GM19238 (cell line): ENCODE measurements around the gene WWOX.
A peak's percentile ranks its signal among the peaks of the same experiment; 100 is the strongest.

ENCODE experiments used
- DNase-seq: peaks from one replicate; pipeline ENCODE4 v3.0.0; 2011; ENCODE audit warnings: low spot score; ENCODE audit not compliant: insufficient read length

WWOX gene

GRCh38 chr16:78433116-78433515, 333.7 kb downstream of the WWOX start:
- DNase-seq: no peak

DNA sequence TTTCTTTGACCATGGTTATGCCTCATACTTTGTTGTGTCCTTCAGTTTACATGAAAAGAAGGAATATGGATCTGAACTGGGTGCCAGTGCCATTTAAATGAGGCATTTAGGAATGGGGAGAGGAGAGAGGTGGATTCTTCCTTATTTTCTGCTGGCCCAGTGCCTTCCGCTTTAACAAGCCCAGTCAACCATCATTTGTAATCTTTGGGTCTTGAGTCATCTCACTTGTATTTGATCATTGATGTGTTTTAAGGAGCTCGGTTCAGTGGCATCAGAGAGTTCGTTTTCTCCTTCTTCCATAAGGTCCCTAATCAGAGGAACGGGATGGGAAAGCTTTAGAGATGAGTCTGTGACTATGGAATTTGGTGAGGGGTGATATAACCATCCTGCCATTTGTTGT, 334.9 kb downstream of the WWOX start:
- DNase-seq: no peak

- no peak for DNase-seq
Observed at GRCh38 chr16:78435260-78435659, 335.8 kb downstream of the WWOX start.

- no peak for DNase-seq
Observed at GRCh38 chr16:78436023-78436422, 336.6 kb downstream of the WWOX start.

GRCh38 chr16:78436846-78437245, 337.4 kb downstream of the WWOX start:
- no peak for DNase-seq

DNA sequence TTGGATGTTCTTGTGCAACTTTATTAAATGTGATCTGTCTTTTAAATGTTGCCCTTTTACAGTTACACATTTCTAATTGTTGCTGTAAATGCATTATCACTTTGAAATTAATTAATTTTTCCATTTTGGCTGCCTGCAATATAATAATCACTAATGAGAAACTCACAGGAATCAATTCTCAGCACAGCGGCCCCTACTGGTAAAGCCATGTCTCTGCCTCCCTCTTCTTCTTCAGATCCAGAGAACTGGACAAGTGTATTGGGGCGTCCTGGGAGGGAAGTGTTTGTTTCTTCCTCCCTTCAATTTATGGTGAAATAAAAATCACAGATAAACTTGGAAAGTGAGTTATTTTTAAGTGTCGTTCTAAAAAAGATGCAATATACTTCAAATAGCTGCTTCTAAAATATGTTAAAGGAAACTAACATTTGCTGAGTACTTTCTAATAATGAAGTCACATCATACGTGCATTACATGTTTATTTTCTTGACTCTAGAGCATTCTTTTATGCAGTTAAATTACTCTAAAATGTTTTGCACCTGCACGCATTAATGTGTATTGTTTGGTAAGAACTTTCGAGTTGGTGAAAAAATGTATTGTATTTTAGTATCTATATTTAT, 338.0 kb downstream of the WWOX start:
- peak; percentile 23 for DNase-seq

GRCh38 chr16:78438219-78438618, 338.8 kb downstream of the WWOX start:
- no peak for DNase-seq

- no peak for DNase-seq
Observed at GRCh38 chr16:78438632-78439031, 339.2 kb downstream of the WWOX start.

DNA sequence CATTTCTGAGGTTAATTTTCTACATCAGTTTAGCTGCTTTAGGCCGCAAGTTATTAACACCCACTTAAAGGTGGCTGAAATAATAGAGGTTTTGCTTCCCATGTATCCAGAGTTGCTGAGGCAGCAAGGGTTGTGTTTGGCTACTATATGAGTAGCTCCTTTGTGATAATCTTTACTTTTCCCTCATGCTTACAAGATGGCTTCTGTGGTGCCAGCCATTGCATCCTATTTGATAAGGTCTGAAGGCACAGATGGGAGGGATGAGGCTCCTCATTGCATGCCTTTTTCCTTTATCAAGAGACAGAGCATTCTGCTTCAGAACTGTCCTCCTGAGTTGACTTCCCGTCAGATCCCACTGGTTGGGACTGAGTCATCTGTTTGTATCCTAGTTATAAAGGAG, 340.2 kb downstream of the WWOX start:
- no peak for DNase-seq

GRCh38 chr16:78441298-78441697, 341.8 kb downstream of the WWOX start:
- no peak for DNase-seq

GRCh38 chr16:78443542-78444364, 344.3 kb downstream of the WWOX start:
- no peak for DNase-seq

DNA sequence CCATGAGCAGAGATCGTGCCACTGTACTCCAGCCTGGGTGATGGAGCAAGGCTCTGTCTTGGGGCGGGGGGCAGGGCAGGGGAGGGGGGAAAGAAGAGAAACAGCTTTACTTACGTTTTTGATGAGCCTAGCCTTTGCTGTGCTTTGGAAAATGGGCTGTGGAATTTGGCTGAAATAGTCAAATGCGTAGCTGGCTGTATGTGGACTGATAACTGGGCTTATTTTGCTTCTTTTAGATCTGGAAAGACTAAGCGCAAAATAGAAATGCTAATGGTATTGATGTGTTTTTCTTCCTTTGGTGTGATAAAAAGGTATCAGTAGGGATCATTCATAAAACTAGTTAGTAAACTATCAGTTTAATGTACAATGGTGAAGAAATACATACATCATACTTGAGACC, 346.4 kb downstream of the WWOX start:
- DNase-seq: no peak

DNA sequence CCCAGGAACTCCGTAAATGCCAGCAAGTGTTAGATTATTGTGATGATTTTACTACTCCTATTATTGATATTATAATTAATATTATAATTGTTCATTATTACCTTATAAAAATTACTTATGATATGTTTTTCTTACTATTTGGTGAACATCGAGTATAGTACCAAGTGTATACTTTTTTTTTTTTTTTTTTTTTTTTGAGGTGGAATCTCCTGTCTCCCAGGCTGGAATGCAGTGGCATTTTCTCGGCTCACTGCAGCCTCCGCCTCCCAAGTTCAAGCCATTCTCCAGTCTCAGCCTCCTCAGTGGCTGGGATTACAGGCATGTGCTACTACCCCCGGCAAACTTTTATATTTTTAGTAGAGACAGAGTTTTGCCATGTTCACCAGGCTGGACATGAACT, 347.0 kb downstream of the WWOX start:
- DNase-seq: no peak

DNA sequence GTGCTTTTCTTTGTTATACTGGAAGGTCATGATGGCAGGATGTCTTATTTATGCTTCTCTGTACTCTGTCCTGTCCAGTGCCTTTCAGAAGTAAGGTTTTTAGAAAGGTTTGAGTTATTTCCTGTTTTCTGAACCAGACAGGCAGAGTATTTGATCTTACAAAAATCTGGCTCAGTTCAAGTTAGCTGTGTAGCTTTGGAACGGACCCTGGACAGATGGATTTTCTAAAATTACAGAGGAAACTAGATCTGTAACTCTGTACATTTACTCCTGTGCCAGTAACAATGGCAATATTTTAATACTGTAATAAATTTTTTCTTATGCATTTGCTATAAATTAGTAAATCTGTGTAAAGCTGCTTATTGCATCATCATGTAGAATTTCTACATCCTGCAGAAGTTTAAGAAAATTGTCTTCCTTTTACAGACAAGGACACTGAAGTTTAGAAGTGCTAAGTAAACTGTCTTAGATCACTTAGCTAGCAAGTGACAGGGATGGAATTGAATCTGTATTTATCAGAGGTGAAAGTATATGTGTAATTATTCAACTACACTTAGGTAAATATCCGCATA, 347.6 kb downstream of the WWOX start:
- DNase-seq: no peak

- DNase-seq: no peak
Observed at GRCh38 chr16:78448658-78449271, 349.3 kb downstream of the WWOX start.

- DNase-seq: no peak
Observed at GRCh38 chr16:78450255-78450654, 350.8 kb downstream of the WWOX start.

DNA sequence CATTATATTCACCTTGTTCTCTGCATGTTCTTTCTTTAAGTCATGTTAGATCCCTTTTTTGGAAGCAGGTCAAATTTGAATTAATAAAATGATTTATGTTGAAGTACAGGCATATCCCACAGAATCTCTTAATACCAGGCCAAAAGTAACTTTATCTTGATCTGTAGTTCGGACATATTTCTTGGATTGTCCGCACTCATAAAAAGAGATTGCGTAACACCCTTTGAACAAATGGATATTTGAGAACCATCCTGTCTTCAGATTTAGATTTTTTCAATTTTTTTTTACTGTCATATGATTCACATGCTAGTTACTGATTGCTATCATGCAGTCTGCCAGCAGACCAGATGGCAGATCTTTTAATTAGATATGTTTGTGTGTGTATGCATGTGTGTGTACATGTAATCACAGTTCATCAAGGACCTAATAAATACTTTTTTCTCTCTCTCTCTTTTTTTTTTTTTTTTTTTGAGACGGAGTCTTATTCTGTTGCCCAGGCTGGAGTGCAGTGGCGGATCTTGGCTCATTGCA, 352.6 kb downstream of the WWOX start:
- DNase-seq: no peak

GRCh38 chr16:78455861-78456260, 356.4 kb downstream of the WWOX start:
- no peak for DNase-seq

GRCh38 chr16:78458588-78458987, 359.1 kb downstream of the WWOX start:
- no peak for DNase-seq

GRCh38 chr16:78460428-78460827, 361.0 kb downstream of the WWOX start:
- no peak for DNase-seq

- no peak for DNase-seq
Observed at GRCh38 chr16:78461087-78461486, 361.6 kb downstream of the WWOX start.
